SK-N-DZ (cell line): ENCODE data around the gene PACS2. TPM values are rescaled to one million over a fixed set of nuclear protein-coding genes. Genes with fewer than 3 reads are reported as not detected.
"Not testable (repeated sequence)": the region's sequence is repeated elsewhere in the genome, so short reads cannot be mapped to it uniquely, and the experiment has no call there.

ENCODE experiments used
- DNase-seq: peaks from one replicate; pipeline ENCODE4 v3.0.0-alpha.2; 2015; ENCODE audit warnings: low spot score
- polyA plus RNA-seq, 2 experiments: library from polyadenylated mRNA; depleted of rRNA; stranded (reverse); fragments of >200 nt; gene quantifications; 2 replicates each; pipeline ENCODE4 v1.2.3, GENCODE V29; 2014

PACS2 gene
- polyA plus RNA-seq (2014; cell fraction: cytosol; rRNA removed): 21.0 and 31.3 TPM in 2 replicates
- polyA plus RNA-seq (2014; cell fraction: nucleus; rRNA removed): 175 and 199 TPM in 2 replicates

GRCh38 chr14:105314287-105315200, at the start of gene PACS2:
Gene PACS2 (plus strand): TSS chr14:105314748. CDS start chr14:105314919, 171 bp downstream.
- peak; percentile 57 for DNase-seq

- no peak for DNase-seq
Measured at GRCh38 chr14:105267820-105268548, 46.6 kb upstream of the PACS2 start.

- no peak for DNase-seq
Measured at GRCh38 chr14:105268736-105269354, 45.7 kb upstream of the PACS2 start.

GRCh38 chr14:105269405-105269804, 45.1 kb upstream of the PACS2 start:
- no peak for DNase-seq

- no peak for DNase-seq
Measured at GRCh38 chr14:105271224-105271890, 43.2 kb upstream of the PACS2 start.

GRCh38 chr14:105272623-105273022, 41.9 kb upstream of the PACS2 start:
- DNase-seq: no peak

GRCh38 chr14:105273062-105273461, 41.5 kb upstream of the PACS2 start:
- no peak for DNase-seq

- no peak for DNase-seq
Measured at GRCh38 chr14:105274637-105275036, 39.9 kb upstream of the PACS2 start.

GRCh38 chr14:105275267-105275946, 39.1 kb upstream of the PACS2 start:
- no peak for DNase-seq

- not testable (repeated sequence) for DNase-seq
Measured at GRCh38 chr14:105277448-105277847, 37.1 kb upstream of the PACS2 start.

GRCh38 chr14:105279642-105280361, 34.7 kb upstream of the PACS2 start:
- no peak for DNase-seq

- no peak for DNase-seq
Measured at GRCh38 chr14:105280525-105280924, 34.0 kb upstream of the PACS2 start.

- peak; percentile 8 for DNase-seq
Measured at GRCh38 chr14:105281371-105282097, 33.0 kb upstream of the PACS2 start.

GRCh38 chr14:105282098-105282725, 32.3 kb upstream of the PACS2 start:
- no peak for DNase-seq

GRCh38 chr14:105283028-105283427, 31.5 kb upstream of the PACS2 start:
- DNase-seq: no peak

GRCh38 chr14:105283899-105284298, 30.6 kb upstream of the PACS2 start:
- DNase-seq: no peak

- no peak for DNase-seq
Measured at GRCh38 chr14:105285174-105285573, 29.4 kb upstream of the PACS2 start.

GRCh38 chr14:105286759-105287144, 27.8 kb upstream of the PACS2 start:
- no peak for DNase-seq
